Breast epithelium (tissue), 4 donors: ENCODE results near the gene HDHD3. TPM values are rescaled to one million over a fixed set of nuclear protein-coding genes. Genes with fewer than 3 reads are reported as not detected.
A peak's percentile ranks its signal among the peaks of the same experiment; 100 is the strongest.

Source experiments
- DNase-seq, 2 donors: peaks; one replicate each; pipeline ENCODE4 v3.0.0-alpha.2; 2019; ENCODE audit warnings: low spot score in 2 of 2
- H3K27ac ChIP-seq, 2 donors: fragments of 200-600 bp; sonication (generic) in 1 of 2; one replicate each; pipeline ENCODE4 v1.5.1; 2016 to 2019; ENCODE audit warnings: mild to moderate bottlenecking in 1 of 2
- H3K27me3 ChIP-seq, 2 donors: fragments of 200-600 bp; sonication (generic) in 1 of 2; one replicate each; pipeline versions ENCODE4 v1.5.1 to v1.6.0; 2017 to 2019; ENCODE audit warnings: control low read depth in 1 of 2, mild to moderate bottlenecking in 1 of 2
- H3K36me3 ChIP-seq: fragments of 200-600 bp; one replicate; pipeline ENCODE4 v1.5.1; 2019
- H3K4me1 ChIP-seq, 2 donors: fragments of 200-600 bp; sonication (generic); one replicate each; pipeline ENCODE4 v1.5.1; 2016 to 2019; ENCODE audit warnings: control low read depth in 1 of 2
- H3K4me3 ChIP-seq, 3 donors: fragments of 200-600 bp; sonication (generic); 1 replicate in 2 of 3; 2 replicates in 1 of 3; pipeline ENCODE4 v1.5.1; 2016 to 2019; ENCODE audit warnings: mild to moderate bottlenecking in 3 of 3, moderate library complexity in 2 of 3
- H3K9me3 ChIP-seq, 2 donors: fragments of 200-600 bp; sonication (generic) in 1 of 2; one replicate each; pipeline ENCODE4 v1.5.1; 2016 to 2019; ENCODE audit warnings: control low read depth in 1 of 2
- CTCF ChIP-seq, 3 donors: fragments of 450-650 bp; IDR thresholded peaks; one replicate each; pipeline ENCODE4 v1.5.1; 2016 to 2017; ENCODE audit warnings: antibody characterized with exemption in 3 of 3, mild to moderate bottlenecking in 3 of 3, moderate library complexity in 3 of 3
- POLR2A ChIP-seq: fragments of 450-650 bp; IDR thresholded peaks from one replicate; pipeline ENCODE4 v1.6.1; 2016; ENCODE audit warnings: antibody characterized with exemption, mild to moderate bottlenecking, moderate library complexity
- POLR2AphosphoS5 ChIP-seq, 3 donors: sonication (generic); formaldehyde crosslinking; IDR thresholded peaks; one replicate each; pipeline ENCODE4 v1.6.1; 2017; ENCODE audit warnings: antibody characterized with exemption in 3 of 3
- intact Hi-C: fragments of 100-400 bp; cut with DNase I; formaldehyde crosslinking; loops from one replicate; pipeline ENCODE4 v1.15.1; 2023; ENCODE audit warnings: low total_unique reads
- total RNA-seq, 3 donors: library from RNA; depleted of rRNA; stranded (reverse); fragments of >200 nt; gene quantifications; one replicate each; pipeline ENCODE4 v1.1.0, GENCODE V29; 2016

The HDHD3 gene
- total RNA-seq, 3 donors from 2014 or later = 24.5 to 66.9 (median 54.1) TPM

DNA sequence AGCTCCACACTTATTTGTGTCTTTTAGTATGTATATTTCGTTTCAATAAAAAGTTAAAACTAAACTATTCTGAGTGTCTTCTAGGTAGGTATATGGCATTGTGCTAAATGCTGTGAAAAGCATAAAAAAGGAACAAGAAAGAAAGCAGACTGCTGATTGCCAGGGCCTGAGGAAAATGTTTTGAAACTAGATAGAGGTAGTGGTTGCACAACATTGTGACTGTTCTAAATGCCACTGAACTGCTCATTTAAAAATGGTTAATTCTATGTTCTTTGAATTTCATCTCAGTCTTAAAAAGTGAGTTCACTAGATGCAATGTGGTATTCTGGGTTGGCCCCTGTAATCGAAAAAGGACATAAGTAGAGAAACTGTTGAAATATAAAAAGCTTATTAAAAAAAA, 26.9 kb upstream of the HDHD3 start:
- intact Hi-C loops = no loop called here
- DNase-seq = no peak
- Histone ChIP-seq H3K27me3 (no peaks in the 10 kb centered on the region), H3K27ac (no peak overlapping the region), H3K4me1 (peaks cover 0 to 7% of the 10 kb centered on the region in 2 donors), H3K4me3 (no peak overlapping the region), H3K36me3 (no peaks in the 10 kb centered on the region), H3K9me3 (no peaks in the 10 kb centered on the region)
- no peak for TF ChIP-seq POLR2A
- TF ChIP-seq POLR2AphosphoS5 (IDR thresholded peaks at IDR 0.05) = no peak
- TF ChIP-seq CTCF (IDR thresholded peaks at IDR 0.05) = no peak

DNA sequence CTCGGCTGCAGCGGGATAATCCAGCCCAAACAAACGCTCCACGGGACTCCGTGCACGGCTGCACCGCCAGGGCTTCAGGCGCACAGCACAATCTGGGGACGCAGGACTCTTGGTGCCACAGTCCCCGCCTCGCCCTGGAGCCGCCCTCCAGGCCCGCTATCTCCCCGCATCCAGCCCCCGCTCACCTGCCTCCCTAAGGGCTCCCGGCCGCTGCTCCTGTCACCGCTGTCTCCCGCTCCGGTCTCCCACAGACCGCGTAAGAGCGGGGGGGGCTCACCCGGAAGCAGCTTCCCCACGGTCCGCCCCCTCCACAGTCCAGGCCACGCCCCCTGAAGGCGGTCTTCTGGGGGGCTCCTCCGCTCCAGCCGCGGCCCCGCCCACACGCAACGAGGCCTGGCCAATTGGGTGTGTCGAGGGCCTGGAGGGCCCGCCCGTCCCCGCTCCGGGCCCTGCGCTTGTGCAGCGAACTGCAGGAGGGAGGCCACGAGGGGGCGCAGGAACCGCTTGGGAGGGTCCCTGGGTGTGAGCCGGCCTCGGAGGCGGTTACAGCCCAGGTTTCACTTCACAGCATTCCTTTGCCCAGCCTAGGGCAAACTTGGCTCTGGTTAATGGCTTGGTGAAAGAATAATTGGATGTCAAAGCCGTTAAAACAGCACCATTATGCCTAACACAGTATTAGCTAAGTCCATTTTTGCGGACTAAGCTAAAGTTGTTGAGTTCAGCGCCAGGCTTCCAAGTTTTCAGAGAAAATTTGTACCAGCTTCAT, 24.4 kb upstream of the HDHD3 start, which contains the start of gene ALAD:
TSS of gene ALAD (minus strand) at position 258 of the 766 bp plus-strand sequence. CDS start 7,725 bp downstream, outside the sequence.
- peak; percentile 34 for TF ChIP-seq POLR2A
- TF ChIP-seq CTCF (IDR thresholded peaks at IDR 0.05) = peak; percentile 89 to 96 (median 96)
- TF ChIP-seq POLR2AphosphoS5 (IDR thresholded peaks at IDR 0.05) = peak; percentile 69 to 80 (median 70)
- H3K27ac ChIP-seq = peak within 1 kb of the TSS; percentile 76 to 80
- intact Hi-C loops = no loop called here

DNA sequence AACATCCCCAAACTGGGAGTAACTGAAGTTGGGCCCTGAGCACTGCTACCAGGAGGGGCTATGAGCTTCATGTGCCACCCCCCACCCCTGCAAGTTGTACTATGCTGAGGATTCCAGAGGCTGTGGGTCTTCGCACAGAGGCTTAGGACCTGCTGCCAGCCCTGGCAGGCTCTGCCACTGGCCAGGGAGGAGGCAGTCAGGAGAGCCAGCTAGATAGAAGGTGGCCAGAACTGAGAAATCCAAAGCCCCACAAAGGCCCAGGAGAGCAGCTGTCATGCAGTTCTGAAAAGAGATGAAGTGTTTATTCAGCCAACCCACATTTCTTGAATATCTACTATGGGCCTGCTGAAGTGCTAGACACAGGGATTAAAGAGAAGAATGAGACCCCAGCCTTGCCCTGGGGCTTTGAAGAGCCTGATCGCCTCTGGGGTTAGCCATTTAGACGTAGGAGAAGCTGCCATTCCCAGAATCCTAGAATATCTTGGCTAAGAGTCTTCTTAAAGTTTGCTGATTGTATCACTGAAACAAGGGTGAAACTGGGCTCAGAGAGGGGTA, 22.9 kb upstream of the HDHD3 start:
- H3K27me3 ChIP-seq = no peaks in the 10 kb centered on the region
- no peaks in the 10 kb centered on the region for H3K36me3 ChIP-seq
- H3K4me3 ChIP-seq = peak overlapping the region in 2 of 3 donors; percentile 78 to 85
- no peak for TF ChIP-seq POLR2AphosphoS5 (IDR thresholded peaks at IDR 0.05)
- no peak for TF ChIP-seq POLR2A
- no peak for TF ChIP-seq CTCF (IDR thresholded peaks at IDR 0.05)
- DNase-seq = no peak
- peaks cover 0 to 7% of the 10 kb centered on the region in 2 donors for H3K4me1 ChIP-seq
- intact Hi-C loops = no loop called here
- peak overlapping the region; percentile 15 to 80 for H3K27ac ChIP-seq
- no peaks in the 10 kb centered on the region for H3K9me3 ChIP-seq

More for the DNA sequence above, 24.4 kb upstream of the HDHD3 start, which contains the start of gene ALAD:
- no peaks in the 10 kb centered on the region for H3K9me3 ChIP-seq
- no peaks in the 10 kb centered on the region for H3K36me3 ChIP-seq
- peaks cover 0 to 7% of the 10 kb centered on the region in 2 donors for H3K4me1 ChIP-seq
- H3K4me3 ChIP-seq = peak within 1 kb of the TSS; percentile 74 to 85 (median 78)
- DNase-seq = peak; percentile 98 to 99
- H3K27me3 ChIP-seq = no peaks in the 10 kb centered on the region

DNA sequence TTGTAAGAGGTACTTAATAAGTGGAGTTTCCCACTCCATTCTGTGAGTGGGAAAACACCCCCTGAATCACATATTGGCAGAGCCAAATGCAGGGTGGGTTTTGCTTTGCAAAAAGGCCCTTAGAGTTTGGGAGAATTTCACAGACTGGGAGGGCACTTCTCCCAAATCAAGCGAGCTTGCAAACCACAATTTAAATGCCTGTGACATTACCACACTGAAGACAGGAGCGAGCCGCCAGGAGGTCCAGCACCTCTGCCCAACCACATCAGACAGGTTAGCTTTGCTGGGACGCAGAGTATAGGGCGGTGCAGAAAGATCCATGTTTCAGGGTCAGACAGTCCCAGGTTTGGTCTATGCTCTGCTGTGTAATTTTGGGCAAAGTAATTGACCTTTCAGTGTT, 22.0 kb upstream of the HDHD3 start:
- no peak for DNase-seq
- TF ChIP-seq POLR2A (no peak), POLR2AphosphoS5 (IDR thresholded peaks at IDR 0.05) (no peak), CTCF (IDR thresholded peaks at IDR 0.05) (no peak)
- H3K27me3 ChIP-seq = no peaks in the 10 kb centered on the region
- H3K27ac ChIP-seq = peak overlapping the region; percentile 9 to 80
- no peaks in the 10 kb centered on the region for H3K9me3 ChIP-seq
- H3K36me3 ChIP-seq = no peaks in the 10 kb centered on the region
- intact Hi-C loops = no loop called here
- no peak overlapping the region for H3K4me3 ChIP-seq
- H3K4me1 ChIP-seq = peaks cover 0 to 7% of the 10 kb centered on the region in 2 donors

- H3K36me3 ChIP-seq = no peaks in the 10 kb centered on the region
- no peaks in the 10 kb centered on the region for H3K9me3 ChIP-seq
- TF ChIP-seq CTCF (IDR thresholded peaks at IDR 0.05) (no peak), POLR2A (no peak), POLR2AphosphoS5 (IDR thresholded peaks at IDR 0.05) (no peak)
- H3K27ac ChIP-seq = no peak overlapping the region
- DNase-seq = peak in 1 of 2 donors; percentile 28
- peaks cover 0 to 7% of the 10 kb centered on the region in 2 donors for H3K4me1 ChIP-seq
- intact Hi-C loops = no loop called here
- no peak overlapping the region for H3K4me3 ChIP-seq
- H3K27me3 ChIP-seq = no peaks in the 10 kb centered on the region
Observed at GRCh38 chr9:113397203-113397631, 20.4 kb upstream of the HDHD3 start.
